ENCODE data around the gene CLTC. TPM values are rescaled to one million over a fixed set of nuclear protein-coding genes. Genes with fewer than 3 reads are reported as not detected.
"Not testable (repeated sequence)": the region's sequence is repeated elsewhere in the genome, so short reads cannot be mapped to it uniquely, and the experiment has no call there.

CLTC gene
- total and polyA plus RNA-seq, 2 donors (not counting 1 experiment from before 2014, with no cell fraction given): 25.9 to 114 TPM

- Mint-ChIP-seq H3K4me1 (no peaks in the 10 kb centered on the region), H3K9me3 (ENCODE audit: insufficient read depth) (no peaks in the 10 kb centered on the region), H3K4me3 (no peak overlapping the region), H3K27me3 (no peaks in the 10 kb centered on the region), H3K27ac (no peak overlapping the region)
- ChIA-PET CTCF (no interaction called here), POLR2A (no interaction called here)
- ATAC-seq (ENCODE audit: low read depth) (no peak), DNase-seq (no peak)
- H3K27me3 ChIP-seq (replicated peaks in 1 of 4; ENCODE audit: control extremely low read depth in 1 of 4, control insufficient read depth in 3 of 4, insufficient read depth in 4 of 4, low read length in 3 of 4): no peaks in the 10 kb centered on the region
- H3K27ac ChIP-seq (ENCODE audit: low read length in 2 of 2): no peak overlapping the region
- no peak overlapping the region for H3K4me2 ChIP-seq (replicated peaks; ENCODE audit: low read depth, low read length, poor library complexity, severe bottlenecking)
- no CpG with 5 or more reads among the region's 2 CpGs for WGBS (ENCODE audit: insufficient coverage)
- peaks cover 16% of the 10 kb centered on the region for H4K20me1 ChIP-seq (ENCODE audit: control insufficient read depth, insufficient read depth, low read length, poor library complexity, severe bottlenecking)
- H2AFZ ChIP-seq (ENCODE audit: insufficient read depth, low read depth, low read length, poor library complexity, severe bottlenecking): no peak overlapping the region
- H3K9me3 ChIP-seq (ENCODE audit: control extremely low read depth in 1 of 3, control insufficient read depth in 2 of 3, insufficient read depth in 1 of 3, low read length in 2 of 3): peaks cover 0 to 1% (median 0%) of the 10 kb centered on the region in 3 donors
- no peak for TF ChIP-seq EZH2 (IDR thresholded peaks at IDR 0.05; ENCODE audit: borderline replicate concordance, insufficient read depth, low read depth, low read length, poor library complexity, severe bottlenecking)
- no peak for TF ChIP-seq CTCF (IDR thresholded peaks at IDR 0.05)
- peaks cover 14 to 86% of the 10 kb centered on the region in 2 experiments for H3K36me3 ChIP-seq (replicated peaks in 1 of 2; ENCODE audit: control extremely low read depth in 1 of 2, control insufficient read depth in 1 of 2, extremely low read depth in 1 of 2, insufficient read depth in 2 of 2, low read length in 1 of 2)
- H3K4me1 ChIP-seq (ENCODE audit: control insufficient read depth in 2 of 2, insufficient read depth in 2 of 2, low read length in 2 of 2): no peaks in the 10 kb centered on the region
- H3K4me3 ChIP-seq (ENCODE audit: control extremely low read depth in 1 of 5, extremely low read depth in 1 of 5, insufficient read depth in 1 of 5, low read depth in 2 of 5, low read length in 4 of 5): no peak overlapping the region
- no peak overlapping the region for H3K9ac ChIP-seq (ENCODE audit: low read length)
- intact Hi-C loops (cut with micrococcal nuclease): no loop called here
- H3K79me2 ChIP-seq (ENCODE audit: control insufficient read depth, insufficient read depth, low read length): peaks cover 60% of the 10 kb centered on the region
Measured at GRCh38 chr17:59652119-59652518, 32.4 kb downstream of the CLTC start.

DNA sequence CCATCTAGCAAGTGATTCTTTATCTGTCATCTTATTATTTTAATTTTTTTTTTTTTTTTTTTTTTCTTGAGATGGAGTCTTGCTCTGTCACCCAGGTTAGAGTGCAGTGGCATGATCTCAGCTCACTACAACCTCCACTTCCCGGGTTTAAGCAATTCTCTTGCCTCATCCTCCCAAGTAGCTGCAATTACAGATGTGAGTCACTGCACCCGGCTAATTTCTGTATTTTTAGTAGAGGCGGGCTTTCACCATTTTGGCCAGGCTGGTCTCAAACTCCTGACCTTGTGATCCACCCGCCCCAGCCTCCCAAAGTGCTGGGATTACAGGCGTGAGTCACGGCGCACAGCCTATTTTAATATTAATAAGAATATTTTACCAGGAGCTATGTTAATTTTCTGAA is 36.9 kb downstream of the CLTC start:
- H3K4me3 Mint-ChIP-seq; H3K27me3 Mint-ChIP-seq; H3K9me3 ChIP-seq (ENCODE audit: control extremely low read depth in 1 of 3, control insufficient read depth in 2 of 3, insufficient read depth in 1 of 3, low read length in 2 of 3); H2AFZ ChIP-seq (ENCODE audit: insufficient read depth, low read depth, low read length, poor library complexity, severe bottlenecking); H3K4me2 ChIP-seq (replicated peaks; ENCODE audit: low read depth, low read length, poor library complexity, severe bottlenecking); ATAC-seq (ENCODE audit: low read depth); H3K27me3 ChIP-seq (replicated peaks in 1 of 4; ENCODE audit: control extremely low read depth in 1 of 4, control insufficient read depth in 3 of 4, insufficient read depth in 4 of 4, low read length in 3 of 4); H3K9me3 Mint-ChIP-seq (ENCODE audit: insufficient read depth); H3K27ac ChIP-seq (ENCODE audit: low read length in 2 of 2); H3K4me3 ChIP-seq (ENCODE audit: control extremely low read depth in 1 of 5, extremely low read depth in 1 of 5, insufficient read depth in 1 of 5, low read depth in 2 of 5, low read length in 4 of 5); H3K4me1 Mint-ChIP-seq; POLR2A ChIA-PET; H3K9ac ChIP-seq (ENCODE audit: low read length); H3K4me1 ChIP-seq (ENCODE audit: control insufficient read depth in 2 of 2, insufficient read depth in 2 of 2, low read length in 2 of 2); DNase-seq; H3K27ac Mint-ChIP-seq: not testable (repeated sequence)
- Histone ChIP-seq H3K36me3 (replicated peaks in 1 of 2; ENCODE audit: control extremely low read depth in 1 of 2, control insufficient read depth in 1 of 2, extremely low read depth in 1 of 2, insufficient read depth in 2 of 2, low read length in 1 of 2) (peaks cover 7 to 82% of the 10 kb centered on the region in 2 experiments), H4K20me1 (ENCODE audit: control insufficient read depth, insufficient read depth, low read length, poor library complexity, severe bottlenecking) (peaks cover 10% of the 10 kb centered on the region), H3K79me2 (ENCODE audit: control insufficient read depth, insufficient read depth, low read length) (peaks cover 32% of the 10 kb centered on the region)
- CTCF ChIA-PET: interaction anchor here (1.3 kb wide), 1 partner anchor 27 kb away, joined by 5 read pairs; no protein-coding TSS in a partner anchor
- intact Hi-C loops (cut with micrococcal nuclease): loop anchor here (5.0 kb wide), 1 partner anchor 39 kb away; the partner anchor contains the start of gene CLTC
- WGBS (ENCODE audit: insufficient coverage): 100% methylated on average over 2 of the region's 7 CpGs
